Calu3 (cell line): ENCODE measurements around the gene RTN4RL1. TPM values are rescaled to one million over a fixed set of nuclear protein-coding genes. Genes with fewer than 3 reads are reported as not detected.

Source experiments
- BruUV-seq: library from RNA; stranded (reverse); fragments of 400-500 nt; replicated peaks from 2 replicates; lab custom pipeline; 2021; lab: Mats Ljungman, UMichigan
- CTCF ChIA-PET: fragments of 300-600 bp; sonication (Branson Sonifier 250); formaldehyde crosslinking; loops from one replicate; lab custom pipeline; 2022; ENCODE audit warnings: antibody characterized with exemption; lab: Charles Lee
- DNase-seq: peaks from one replicate; pipeline ENCODE4 v3.0.0; 2022
- H3K27ac Mint-ChIP-seq: one replicate; pipeline ENCODE4 v1.8.0; 2022; ENCODE audit warnings: mixed read lengths; ENCODE audit not compliant: unreplicated experiment
- H3K27me3 Mint-ChIP-seq: one replicate; pipeline ENCODE4 v1.8.0; 2022; ENCODE audit warnings: mixed read lengths; ENCODE audit not compliant: unreplicated experiment
- H3K36me3 Mint-ChIP-seq: one replicate; pipeline ENCODE4 v1.8.0; 2022; ENCODE audit warnings: mild to moderate bottlenecking, moderate library complexity, mixed read lengths; ENCODE audit not compliant: insufficient read depth, unreplicated experiment
- H3K4me1 Mint-ChIP-seq: one replicate; pipeline ENCODE4 v1.8.0; 2022; ENCODE audit warnings: mild to moderate bottlenecking, low read depth, mixed read lengths; ENCODE audit not compliant: unreplicated experiment
- H3K4me3 Mint-ChIP-seq: one replicate; pipeline ENCODE4 v1.8.0; 2022; ENCODE audit warnings: mild to moderate bottlenecking, low read depth, moderate library complexity, mixed read lengths; ENCODE audit not compliant: unreplicated experiment
- H3K9me3 Mint-ChIP-seq: one replicate; pipeline ENCODE4 v1.8.0; 2022; ENCODE audit warnings: low read depth, mixed read lengths; ENCODE audit not compliant: unreplicated experiment
- CTCF ChIP-seq: fragments of 200-600 bp; IDR thresholded peaks from one replicate; pipeline ENCODE4 v1.8.0; 2022; ENCODE audit warnings: antibody characterized with exemption; ENCODE audit not compliant: unreplicated experiment
- intact Hi-C: fragments of 100-400 bp; cut with micrococcal nuclease; formaldehyde crosslinking; loops from one replicate; pipeline ENCODE4 v1.10.0; 2022; ENCODE audit not compliant: unreplicated experiment
- total RNA-seq: library from RNA; stranded (reverse); gene quantifications from 2 replicates; pipeline ENCODE4 v1.2.3, GENCODE V29; 2022

The RTN4RL1 gene
- total RNA-seq, 1 experiment from 2014 or later = not detected

- no peaks in the 10 kb centered on the region for H3K9me3 Mint-ChIP-seq
- no TSS peak for BruUV-seq
- intact Hi-C loops = no loop called here
- TF ChIP-seq CTCF = no peak
- H3K4me3 Mint-ChIP-seq = no peak overlapping the region
- DNase-seq = no peak
- H3K4me1 Mint-ChIP-seq = peaks cover 37% of the 10 kb centered on the region
- peaks cover 57% of the 10 kb centered on the region for H3K27me3 Mint-ChIP-seq
- no peak overlapping the region for H3K27ac Mint-ChIP-seq
- CTCF ChIA-PET = no interaction called here
- H3K36me3 Mint-ChIP-seq = peaks cover 4% of the 10 kb centered on the region
Observed at GRCh38 chr17:1967213-1967612, 57.9 kb downstream of the RTN4RL1 start.

GRCh38 chr17:1966274-1967086 is 58.7 kb downstream of the RTN4RL1 start:
- CTCF ChIA-PET = no interaction called here
- H3K4me1 Mint-ChIP-seq = peaks cover 37% of the 10 kb centered on the region

GRCh38 chr17:1965556-1966273 is 59.4 kb downstream of the RTN4RL1 start:
- Mint-ChIP-seq H3K36me3 (peaks cover 4% of the 10 kb centered on the region), H3K4me3 (no peak overlapping the region), H3K27ac (no peak overlapping the region), H3K9me3 (no peaks in the 10 kb centered on the region), H3K27me3 (peaks cover 56% of the 10 kb centered on the region), H3K4me1 (peaks cover 31% of the 10 kb centered on the region)
- CTCF ChIA-PET = interaction anchor here (0.6 kb wide), 1 partner anchor 40 kb away, joined by 3 read pairs; no protein-coding TSS in a partner anchor
- intact Hi-C loops = no loop called here
- BruUV-seq = no TSS peak
- no peak for TF ChIP-seq CTCF
- no peak for DNase-seq

More at GRCh38 chr17:1966274-1967086, 58.7 kb downstream of the RTN4RL1 start:
- H3K36me3 Mint-ChIP-seq = peaks cover 4% of the 10 kb centered on the region
- intact Hi-C loops = no loop called here
- DNase-seq = no peak
- no peak overlapping the region for H3K4me3 Mint-ChIP-seq
- TF ChIP-seq CTCF = no peak
- H3K27me3 Mint-ChIP-seq = peaks cover 57% of the 10 kb centered on the region
- BruUV-seq = no TSS peak
- no peaks in the 10 kb centered on the region for H3K9me3 Mint-ChIP-seq
- H3K27ac Mint-ChIP-seq = no peak overlapping the region

- no peak for DNase-seq
- CTCF ChIA-PET = no interaction called here
- H3K9me3 Mint-ChIP-seq = no peaks in the 10 kb centered on the region
- TF ChIP-seq CTCF = no peak
- BruUV-seq = no TSS peak
- H3K27ac Mint-ChIP-seq = no peak overlapping the region
- intact Hi-C loops = no loop called here
- H3K4me1 Mint-ChIP-seq = peaks cover 14% of the 10 kb centered on the region
- H3K4me3 Mint-ChIP-seq = no peak overlapping the region
- no peaks in the 10 kb centered on the region for H3K36me3 Mint-ChIP-seq
- H3K27me3 Mint-ChIP-seq = peaks cover 31% of the 10 kb centered on the region
Observed at GRCh38 chr17:1963250-1963649, 61.9 kb downstream of the RTN4RL1 start.
